NCI-H128 (cell line): Measurements from ENCODE around the gene MAN2B2.
"Not testable (repeated sequence)": the region's sequence is repeated elsewhere in the genome, so short reads cannot be mapped to it uniquely, and the experiment has no call there.

ENCODE experiments used
- DNase-seq: peaks from one replicate; lab custom pipeline; 2025; ENCODE audit not compliant: unreplicated experiment; lab: John Stamatoyannopoulos, UW

Gene MAN2B2

DNA sequence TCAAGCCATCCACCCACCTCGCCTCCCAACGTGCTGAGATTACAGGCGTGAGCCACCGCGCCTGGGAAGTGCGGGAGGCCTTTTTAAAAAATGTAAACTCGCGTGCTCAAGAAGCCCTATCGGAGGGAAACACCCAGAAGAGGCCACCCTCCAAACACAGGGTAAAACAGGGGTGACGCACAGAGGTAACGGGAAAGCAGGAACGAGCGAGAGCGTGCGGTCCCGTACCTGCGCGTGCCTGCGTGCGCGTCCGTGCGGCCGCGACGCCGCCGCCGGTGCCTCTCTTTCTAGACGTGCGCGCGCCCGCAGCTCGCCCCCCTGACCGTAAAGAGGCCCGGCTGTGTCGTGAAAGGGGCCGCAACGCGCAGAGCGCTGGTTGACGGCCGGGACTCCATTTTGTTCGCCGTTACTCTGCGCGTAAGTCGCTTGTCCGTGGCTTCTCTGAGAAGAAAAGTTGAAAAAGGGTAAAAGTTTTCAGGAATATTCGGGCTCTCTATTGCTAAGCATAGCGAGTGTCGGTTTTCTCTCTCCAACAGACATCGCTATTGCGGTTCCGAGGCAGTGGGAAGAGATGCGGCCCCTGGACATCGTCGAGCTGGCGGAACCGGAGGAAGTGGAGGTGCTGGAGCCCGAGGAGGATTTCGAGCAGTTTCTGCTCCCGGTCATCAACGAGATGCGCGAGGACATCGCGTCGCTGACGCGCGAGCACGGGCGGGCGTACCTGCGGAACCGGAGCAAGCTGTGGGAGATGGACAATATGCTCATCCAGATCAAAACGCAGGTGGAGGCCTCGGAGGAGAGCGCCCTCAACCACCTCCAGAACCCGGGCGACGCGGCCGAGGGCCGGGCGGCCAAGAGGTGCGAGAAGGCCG is 65.5 kb downstream of the MAN2B2 start, which contains the start of gene MRFAP1:
Gene MRFAP1 (plus strand): TSS at position 394 of the 872 bp plus-strand sequence. CDS start 178 bp downstream, at position 572.
- DNase-seq: peak; percentile 69

GRCh38 chr4:6641164-6641970 is 66.4 kb downstream of the MAN2B2 start:
- no peak for DNase-seq

GRCh38 chr4:6641971-6642320 is 67.0 kb downstream of the MAN2B2 start:
- no peak for DNase-seq

- DNase-seq: no peak
Measured at GRCh38 chr4:6643141-6643847, 68.3 kb downstream of the MAN2B2 start.

DNA sequence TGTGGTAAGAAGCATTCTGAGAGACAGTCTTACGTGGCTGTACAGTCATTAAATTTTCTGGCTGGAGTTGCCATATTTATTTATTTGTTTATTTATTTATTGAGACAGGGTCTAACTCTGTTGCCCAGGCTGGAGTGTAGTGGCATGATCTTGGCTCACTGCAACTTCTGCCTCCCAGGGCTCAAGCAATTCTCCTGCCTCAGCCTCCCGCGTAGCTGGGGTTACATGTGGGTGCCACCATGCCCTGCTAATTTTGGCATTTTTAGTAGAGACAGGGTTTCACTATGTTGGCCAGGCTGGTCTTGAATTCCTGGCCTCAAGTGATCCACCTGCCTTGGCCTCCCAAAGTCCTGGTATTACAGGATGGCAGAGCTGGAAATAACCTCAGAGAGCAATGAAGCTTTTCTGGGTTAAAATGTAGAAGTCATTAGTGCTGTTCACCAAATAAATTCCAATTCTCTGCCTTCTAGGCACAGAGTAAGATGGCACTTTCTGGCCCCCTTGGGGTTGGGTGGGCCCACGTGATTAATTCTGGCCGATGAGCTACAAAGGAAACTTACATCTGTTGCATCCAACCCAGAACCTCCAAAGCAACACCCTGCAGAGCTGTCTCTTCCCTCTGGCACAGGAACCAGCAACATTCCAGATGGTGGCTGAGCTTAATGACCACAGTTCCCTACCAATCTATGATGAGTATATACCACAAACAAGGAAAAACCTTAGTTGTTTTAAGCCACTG is 70.0 kb downstream of the MAN2B2 start:
- no peak for DNase-seq

DNA sequence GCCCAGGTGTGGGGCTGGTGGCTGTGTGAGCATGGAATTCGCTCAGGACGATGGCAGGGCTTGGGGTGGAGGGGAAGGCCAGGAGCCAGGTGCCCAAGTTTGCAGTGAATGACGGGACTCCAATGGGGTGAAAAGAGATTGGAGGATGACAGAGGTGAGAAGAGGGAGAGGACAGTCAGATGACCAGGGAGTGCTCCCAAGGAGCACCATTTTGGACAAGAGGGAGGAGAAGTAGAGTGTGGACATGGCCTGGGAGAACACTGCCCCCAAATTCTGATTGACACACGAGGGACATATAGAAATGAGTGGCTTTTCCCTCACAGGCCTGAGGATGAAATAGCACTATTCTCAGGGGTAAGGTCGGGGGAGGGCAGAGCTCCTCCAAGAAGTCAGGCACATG is 72.2 kb downstream of the MAN2B2 start:
- no peak for DNase-seq

GRCh38 chr4:6647582-6648230 is 72.7 kb downstream of the MAN2B2 start:
- DNase-seq: no peak

GRCh38 chr4:6649216-6649615 is 74.2 kb downstream of the MAN2B2 start:
- DNase-seq: no peak

- DNase-seq: not testable (repeated sequence)
Measured at GRCh38 chr4:6654211-6654610, 79.2 kb downstream of the MAN2B2 start.

DNA sequence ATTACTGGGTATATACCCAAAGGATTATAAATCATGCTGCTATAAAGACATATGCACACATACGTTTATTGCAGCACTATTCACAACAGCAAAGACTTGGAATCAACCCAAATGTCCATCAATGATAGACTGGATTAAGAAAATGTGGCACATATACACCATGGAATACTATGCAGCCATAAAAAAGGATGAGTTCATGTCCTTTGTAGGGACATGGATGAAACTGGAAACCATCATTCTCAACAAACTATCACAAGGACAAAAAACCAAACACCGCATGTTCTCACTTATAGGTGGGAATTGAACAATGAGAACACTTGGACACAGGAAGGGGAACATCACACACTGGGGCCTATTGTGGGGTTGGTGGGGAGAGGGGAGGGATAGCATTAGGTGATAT is 80.3 kb downstream of the MAN2B2 start:
- DNase-seq: not testable (repeated sequence)

- DNase-seq: no peak
Measured at GRCh38 chr4:6655924-6656323, 80.9 kb downstream of the MAN2B2 start.

DNA sequence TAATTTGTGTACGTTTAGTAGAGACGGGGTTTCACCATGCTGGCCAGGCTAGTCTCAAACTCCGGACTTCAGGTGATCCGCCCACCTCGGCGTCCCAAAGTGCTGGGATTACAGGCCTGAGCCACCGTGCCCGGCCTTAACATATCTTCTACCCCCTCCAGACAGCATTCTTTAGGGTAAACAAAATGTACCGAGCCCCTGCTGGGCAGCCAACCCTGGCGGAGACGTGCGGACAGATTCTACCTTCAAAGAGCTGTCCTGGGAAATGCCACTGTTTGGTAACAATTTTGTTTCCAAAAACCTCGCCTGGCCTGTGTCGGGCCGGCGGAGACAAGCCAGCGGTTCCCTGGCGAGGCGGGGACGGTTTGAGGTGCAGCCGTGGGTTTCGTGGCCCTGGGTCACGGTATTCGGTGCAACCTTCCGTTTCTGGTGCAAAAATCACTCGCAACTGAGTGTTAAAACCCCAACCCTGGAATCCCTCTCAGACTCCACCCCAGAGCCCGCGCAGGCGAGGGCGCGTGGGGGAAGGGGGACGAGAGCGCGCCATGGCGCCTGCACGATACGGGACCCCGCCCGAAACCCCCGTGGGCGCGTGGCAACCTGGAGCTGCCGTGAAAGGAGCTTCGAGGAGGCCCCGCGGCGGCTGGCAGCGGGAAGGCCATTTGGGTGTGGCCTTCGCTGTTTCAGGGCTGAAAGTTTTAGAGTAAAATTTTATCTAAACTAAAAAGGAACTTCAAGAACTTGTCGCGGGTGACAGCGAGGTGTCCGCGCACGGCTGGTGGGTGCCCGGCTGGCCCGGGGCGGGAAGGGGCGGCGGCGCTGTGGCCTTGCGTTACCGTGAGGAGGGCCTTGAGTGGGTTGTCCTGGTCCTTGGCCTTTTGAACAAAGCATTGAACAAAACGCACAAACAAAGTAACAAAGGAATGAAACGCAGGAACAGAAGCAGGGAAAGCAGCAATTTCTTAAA is 82.5 kb downstream of the MAN2B2 start:
- no peak for DNase-seq

DNA sequence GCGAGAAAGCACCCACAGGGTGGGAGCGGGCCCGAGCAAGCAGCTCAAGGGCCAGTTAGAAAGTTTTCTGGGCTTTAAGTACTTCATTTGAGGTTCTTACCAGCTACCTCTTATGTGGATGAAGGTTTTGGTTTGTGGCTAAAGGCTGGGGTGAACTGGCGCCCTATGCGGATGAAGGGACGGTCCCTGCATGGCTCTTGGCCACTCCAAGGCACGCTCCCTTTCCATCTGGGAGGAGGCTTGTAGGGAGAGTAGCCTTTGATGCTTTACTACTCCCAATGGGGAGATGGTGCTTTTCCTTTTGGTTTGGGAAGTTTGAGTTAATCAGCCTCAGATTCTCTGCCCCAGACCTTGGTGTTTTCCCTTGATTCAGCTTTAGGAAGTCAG is 83.2 kb downstream of the MAN2B2 start:
- DNase-seq: no peak

DNA sequence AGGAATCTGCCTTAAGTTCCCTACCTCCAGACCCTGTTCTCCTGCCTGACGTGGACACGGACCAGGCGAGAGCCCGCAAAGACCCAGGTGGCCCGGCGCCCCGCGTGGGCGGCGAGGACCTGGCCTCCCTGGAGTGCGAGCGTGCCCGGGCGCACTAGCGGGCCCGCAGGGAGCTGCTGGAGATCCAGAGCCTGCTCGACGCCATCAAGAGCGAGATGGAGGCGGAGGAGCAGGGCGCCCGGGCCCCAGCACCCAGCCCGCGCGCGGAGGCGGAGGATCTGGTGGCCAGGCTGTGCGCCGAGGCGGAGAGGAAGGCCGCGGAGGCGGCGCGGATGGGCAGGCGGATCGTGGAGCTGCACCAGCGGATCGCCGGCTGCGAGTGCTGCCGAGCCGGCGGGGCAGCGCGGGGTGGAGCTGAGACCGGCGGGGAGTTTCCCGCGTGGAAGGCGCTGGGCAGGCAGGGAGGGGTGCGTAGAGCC is 83.6 kb downstream of the MAN2B2 start:
- no peak for DNase-seq

- DNase-seq: no peak
Measured at GRCh38 chr4:6659897-6660296, 84.9 kb downstream of the MAN2B2 start.

DNA sequence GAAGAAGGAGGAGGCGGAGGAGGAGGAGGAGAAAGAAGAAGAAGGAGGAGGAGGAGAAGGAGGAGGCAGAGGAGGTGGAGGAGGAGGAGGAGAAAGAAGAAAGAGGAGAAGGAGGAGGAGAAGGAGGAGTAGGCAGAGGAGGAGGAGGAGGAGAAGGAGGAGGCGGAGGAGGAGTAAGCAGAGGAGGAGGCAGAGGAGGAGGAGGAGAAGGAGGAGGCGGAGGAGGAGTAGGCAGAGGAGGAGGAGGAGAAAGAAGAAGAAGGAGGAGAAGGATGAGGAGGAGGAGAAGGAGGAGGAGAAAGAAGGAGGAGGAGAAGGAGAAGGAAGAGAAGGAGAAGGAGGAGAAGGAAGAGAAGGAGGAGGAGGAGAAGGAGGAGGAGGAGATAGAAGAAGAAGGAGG is 85.4 kb downstream of the MAN2B2 start:
- DNase-seq: no peak

GRCh38 chr4:6662591-6662990 is 87.6 kb downstream of the MAN2B2 start:
- no peak for DNase-seq

DNA sequence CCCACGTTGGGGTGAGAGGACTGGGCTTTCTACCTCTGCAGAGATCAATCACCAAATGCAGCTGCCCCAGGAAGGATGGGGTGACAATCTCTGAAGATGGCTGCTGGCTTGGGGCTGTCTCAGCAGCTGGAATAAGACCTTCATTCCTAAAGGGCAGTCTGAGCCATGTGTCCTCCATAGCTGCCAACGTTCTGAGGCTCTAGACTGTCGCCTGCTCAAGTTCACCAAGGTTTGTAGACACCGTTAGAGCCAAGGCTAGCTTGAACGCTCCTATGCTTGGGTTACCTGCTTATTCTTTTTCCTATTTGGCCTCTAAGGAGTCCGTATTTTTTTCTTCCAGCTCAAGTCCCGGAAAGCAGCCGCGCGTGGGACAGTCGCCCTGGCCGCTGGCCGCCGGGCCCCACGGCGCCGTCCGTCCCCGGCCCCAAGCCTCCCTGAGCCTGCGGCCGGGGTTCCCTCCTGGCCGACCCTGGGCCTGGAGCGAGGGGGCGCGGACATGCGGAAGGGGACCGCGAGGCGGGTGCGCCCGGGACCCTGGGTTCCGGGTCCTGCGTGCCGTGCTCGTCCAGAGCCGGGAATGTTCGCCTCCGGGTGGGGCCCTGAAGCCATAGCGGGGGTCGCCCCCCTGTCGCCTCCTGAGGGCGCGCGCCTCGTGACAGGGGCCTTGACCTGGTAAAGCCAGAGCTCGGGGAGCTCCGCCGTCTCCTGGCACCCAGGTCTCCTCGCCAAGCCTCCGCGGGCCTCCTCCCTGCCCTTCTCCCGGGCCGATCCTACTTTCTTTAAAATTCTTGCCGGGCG is 88.8 kb downstream of the MAN2B2 start:
- no peak for DNase-seq
